CD4-positive, alpha-beta T cell treated with Interleukin-17A for 4 hours (primary cell): ENCODE data around the gene COQ10B.
"Not testable (repeated sequence)": the region's sequence is repeated elsewhere in the genome, so short reads cannot be mapped to it uniquely, and the experiment has no call there.

Experiments used
- DNase-seq: peaks from one replicate; pipeline ENCODE4 v3.0.0-alpha.2; 2020; ENCODE audit warnings: mixed read lengths

The COQ10B gene

DNA sequence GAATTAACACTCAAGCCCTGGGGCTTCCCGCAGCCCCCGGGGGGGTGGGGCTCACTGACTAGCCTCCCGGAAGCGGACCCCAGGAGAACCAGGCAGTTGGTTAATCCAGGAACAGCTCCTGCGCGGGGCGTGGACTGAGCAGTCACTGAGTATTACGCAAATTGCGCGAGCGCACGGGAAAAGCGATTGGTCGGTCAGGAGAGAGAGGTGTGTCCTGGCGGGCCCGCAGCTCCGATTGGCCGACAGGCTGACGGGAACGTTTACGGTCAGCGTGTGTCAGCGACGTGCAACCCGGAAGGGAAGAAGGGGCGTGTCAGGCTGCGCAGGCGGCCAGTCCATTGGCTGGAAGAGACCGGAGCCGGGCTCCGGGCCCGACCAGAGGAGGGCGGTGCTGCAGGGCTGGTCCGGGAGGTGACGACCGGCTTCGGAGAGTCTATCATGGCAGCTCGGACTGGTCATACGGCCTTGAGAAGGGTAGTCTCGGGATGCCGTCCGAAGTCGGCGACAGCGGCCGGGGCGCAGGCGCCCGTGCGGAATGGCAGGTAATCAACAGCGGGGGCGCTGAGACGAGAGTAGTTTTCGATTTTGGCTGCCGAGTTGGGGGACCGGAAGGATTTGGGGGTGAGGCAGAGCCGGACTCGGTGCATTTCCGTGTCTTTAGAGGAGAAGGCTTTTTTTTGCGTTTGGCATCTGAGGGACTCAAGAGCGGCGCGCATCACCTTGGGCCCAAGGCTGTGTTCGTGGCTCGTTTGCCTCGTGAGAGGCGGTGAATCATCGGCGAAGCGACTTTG lies at the start of gene COQ10B:
Gene COQ10B, plus strand, starts transcription at position 430 of the 791 bp plus-strand sequence. Its CDS starts 9 bp downstream, at position 439.
- peak; percentile 98 for DNase-seq

GRCh38 chr2:197405582-197405981 lies 47.8 kb upstream of the COQ10B start:
- DNase-seq, result no peak

DNA sequence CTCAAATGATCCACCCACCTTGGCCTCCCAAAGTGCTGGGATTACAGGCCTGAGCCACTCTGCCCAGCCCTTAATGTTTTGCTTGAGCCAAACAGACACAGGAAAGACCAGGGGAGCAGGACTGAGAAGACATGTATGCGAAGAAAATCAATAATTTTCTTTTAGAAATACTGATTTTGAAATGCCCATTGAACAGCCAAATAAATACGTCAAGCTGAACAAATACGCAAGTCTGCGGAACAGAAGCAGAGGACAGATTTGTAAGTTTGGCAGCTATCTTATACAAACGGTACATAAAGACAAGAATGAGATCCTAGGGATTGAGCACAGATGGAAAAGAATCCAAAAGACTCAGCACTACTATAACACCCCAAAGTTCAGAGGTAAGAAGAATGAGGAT lies 39.3 kb upstream of the COQ10B start:
- no peak for DNase-seq

GRCh38 chr2:197414515-197414914 lies 38.8 kb upstream of the COQ10B start:
- DNase-seq, result no peak

DNA sequence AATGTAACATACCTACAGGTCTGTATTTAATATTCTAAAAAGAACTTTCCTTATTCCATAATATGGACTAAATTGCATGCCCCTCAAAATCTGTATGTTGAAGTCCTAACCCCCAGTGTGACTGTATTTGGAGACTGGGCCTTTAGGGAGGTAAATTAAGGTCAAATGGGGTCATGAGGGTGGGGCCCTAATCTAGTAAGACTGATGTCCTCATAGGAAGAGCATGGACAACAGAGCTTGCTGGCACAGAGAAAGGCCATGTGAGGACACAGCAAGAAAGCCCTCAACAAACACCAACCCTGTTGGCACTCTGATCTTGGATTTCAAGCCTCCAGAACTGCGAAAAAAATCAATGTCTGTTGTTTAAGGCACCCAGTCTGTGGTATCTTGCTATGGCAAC lies 37.1 kb upstream of the COQ10B start:
- DNase-seq, result no peak

DNA sequence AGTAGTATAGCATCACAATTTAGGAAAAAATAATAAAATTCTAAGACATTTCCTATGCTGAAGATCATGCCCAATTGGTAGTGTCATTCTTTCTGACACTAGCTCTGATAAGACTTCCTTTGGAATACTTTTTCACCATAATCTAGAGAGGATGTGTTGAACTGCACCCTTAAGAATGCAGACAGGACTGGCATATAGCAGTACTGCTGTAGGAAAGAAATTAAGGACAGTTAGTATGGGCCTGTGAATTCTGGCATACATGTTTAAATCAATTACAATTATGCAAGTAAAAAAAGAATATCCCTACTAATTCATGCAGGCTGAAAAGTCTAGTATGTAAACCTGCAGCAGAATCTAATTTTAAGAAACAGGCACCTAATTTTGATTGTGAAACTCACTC lies 33.9 kb upstream of the COQ10B start:
- DNase-seq, result no peak

DNA sequence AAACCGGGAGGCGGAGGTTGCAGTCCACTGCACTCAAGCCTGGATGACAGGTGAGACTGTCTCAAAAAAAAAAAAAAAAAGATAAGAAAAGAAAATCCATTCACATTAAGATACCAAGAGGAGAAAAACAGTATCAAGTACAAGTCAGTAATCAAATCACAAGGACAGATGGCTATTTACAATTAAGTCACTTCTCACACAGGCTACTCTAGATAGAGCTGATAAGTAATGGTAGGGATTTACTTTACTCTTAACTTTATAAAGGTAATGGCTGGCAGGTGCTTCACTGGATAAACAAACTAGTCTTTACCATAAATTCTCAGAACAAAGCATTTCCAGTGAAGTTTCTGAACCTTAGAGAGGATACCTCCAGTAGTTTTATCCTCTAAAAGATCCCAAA lies 30.0 kb upstream of the COQ10B start:
- DNase-seq, result no peak

DNA sequence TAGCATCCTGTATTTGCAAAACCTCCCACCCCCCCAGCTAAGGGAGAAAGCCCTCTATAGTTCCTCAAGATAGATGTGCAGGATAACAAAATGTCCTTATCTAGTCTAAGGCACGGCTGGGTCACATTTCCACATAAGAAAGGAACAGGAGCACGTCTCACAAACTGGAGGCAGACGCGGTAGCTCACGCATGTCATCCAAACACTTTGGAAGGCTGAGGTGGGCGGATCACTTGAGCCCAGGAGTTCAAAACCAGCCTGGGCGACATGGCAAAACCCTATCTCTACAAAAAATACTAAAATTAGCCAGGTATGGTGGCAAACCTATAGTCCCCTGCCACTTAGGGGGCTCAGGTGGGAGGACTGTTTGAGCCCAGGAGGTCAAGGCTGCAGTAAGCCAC lies 27.8 kb upstream of the COQ10B start:
- no peak for DNase-seq

DNA sequence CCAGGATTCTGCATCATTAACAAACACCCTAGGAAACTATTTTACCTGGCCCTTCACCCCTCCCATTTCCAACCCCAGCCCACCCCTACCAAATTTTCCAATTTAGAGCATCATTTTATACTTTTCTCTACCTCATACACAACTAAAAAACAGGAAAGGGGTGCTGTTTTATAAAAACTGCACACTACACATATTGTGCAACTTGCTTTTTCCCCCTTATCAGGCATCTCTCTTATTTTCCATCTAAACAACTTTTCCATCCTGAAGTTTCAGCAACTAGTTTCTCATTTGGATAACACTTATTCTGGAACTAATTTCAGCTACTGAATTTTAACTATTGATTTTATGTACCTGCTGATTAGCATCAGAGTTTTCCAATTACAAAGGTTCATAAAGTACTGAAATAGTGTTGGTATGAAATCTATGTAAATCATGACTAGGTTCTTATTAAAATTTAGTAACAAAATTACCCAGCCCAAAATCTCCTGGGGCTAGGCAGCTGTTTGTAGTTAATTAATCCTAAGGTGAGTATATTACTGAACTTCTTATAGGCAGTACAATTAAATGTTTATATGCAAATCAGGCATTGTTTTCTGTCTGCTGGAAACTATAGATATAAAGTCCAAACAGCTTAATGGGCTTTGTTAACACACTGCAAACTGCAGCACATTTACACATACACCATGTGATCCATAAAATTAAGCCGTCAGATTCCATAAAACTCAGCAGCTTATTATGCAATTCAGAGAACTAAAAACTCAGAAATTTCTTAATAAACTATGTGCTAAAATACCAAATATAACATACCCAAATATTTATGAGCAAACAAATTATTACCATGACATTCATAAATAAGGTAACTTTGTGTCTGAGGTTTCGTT lies 26.4 kb upstream of the COQ10B start:
- DNase-seq, result no peak

GRCh38 chr2:197427986-197428385 lies 25.4 kb upstream of the COQ10B start:
- no peak for DNase-seq

- DNase-seq, result no peak
These were observed 21.5 kb upstream of the COQ10B start for GRCh38 chr2:197431858-197432257.

DNA sequence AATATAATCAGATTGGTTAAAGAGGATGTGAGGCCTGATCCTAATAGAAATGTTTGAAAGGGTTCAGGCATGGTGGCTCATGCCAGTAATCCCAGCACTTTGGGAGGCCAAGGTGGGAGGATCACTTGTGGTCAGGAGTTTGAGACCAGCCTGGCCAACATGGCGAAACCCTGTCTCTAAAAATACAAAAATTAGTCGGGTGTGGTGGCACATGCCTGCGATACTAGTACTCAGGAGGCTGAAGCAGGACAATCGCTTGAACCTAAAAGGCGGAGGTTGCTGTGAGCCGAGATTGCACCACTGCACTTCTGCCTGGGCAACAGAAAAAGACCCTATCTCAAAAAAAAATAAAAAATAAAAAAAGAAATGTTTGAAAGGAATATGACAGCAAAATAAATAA lies 20.8 kb upstream of the COQ10B start:
- DNase-seq, result not testable (repeated sequence)

GRCh38 chr2:197433780-197434438 lies 19.4 kb upstream of the COQ10B start:
- no peak for DNase-seq

- peak; percentile 98 for DNase-seq
These were observed 18.5 kb upstream of the COQ10B start, which contains the start of gene SF3B1 for GRCh38 chr2:197434541-197435513. Gene SF3B1 (minus strand): TSS chr2:197435028. CDS start chr2:197434999, 29 bp downstream.

- DNase-seq, result peak; percentile 16
These were observed 17.5 kb upstream of the COQ10B start for GRCh38 chr2:197435598-197436420.

- no peak for DNase-seq
These were observed 16.0 kb upstream of the COQ10B start for GRCh38 chr2:197437380-197437779.

- no peak for DNase-seq
These were observed 10.5 kb upstream of the COQ10B start for GRCh38 chr2:197442857-197443256.

- DNase-seq, result no peak
These were observed 7.6 kb upstream of the COQ10B start for GRCh38 chr2:197445746-197446145.

GRCh38 chr2:197446844-197447243 lies 6.5 kb upstream of the COQ10B start:
- DNase-seq, result no peak

DNA sequence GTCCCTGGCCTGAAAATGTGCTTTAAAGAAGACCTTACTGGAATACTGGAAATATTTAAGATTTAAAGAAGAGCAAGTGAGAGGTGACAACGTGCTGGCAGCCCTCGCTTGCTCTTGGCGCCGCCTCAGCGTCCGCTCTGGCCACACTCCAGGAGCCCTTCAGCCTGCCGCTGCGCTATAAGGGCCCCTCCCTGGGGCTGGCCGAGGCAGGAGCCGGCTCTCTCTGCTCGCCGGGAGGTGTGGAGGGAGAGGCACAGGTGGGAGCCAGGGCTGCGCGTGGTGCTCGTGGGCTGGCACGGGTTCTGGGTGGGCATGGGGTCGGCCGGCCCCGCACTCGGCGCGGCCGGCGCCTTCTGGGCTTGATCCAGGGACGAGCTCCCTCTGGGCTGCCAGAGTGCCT lies 2.9 kb upstream of the COQ10B start:
- no peak for DNase-seq

- not testable (repeated sequence) for DNase-seq
These were observed 2.4 kb upstream of the COQ10B start for GRCh38 chr2:197450935-197451358.
